Mammary epithelial cell (primary cell): ENCODE measurements around the gene ARSG.

Source experiments
- EZH2 ChIP-seq: IDR thresholded peaks from 2 replicates; pipeline ENCODE4 v1.6.1; 2012; ENCODE audit warnings: low read length, inconsistent platforms, borderline replicate concordance
- TF ChIP-seq, protein P1 (sequence below), 2 donors: IDR thresholded peaks in 1 of 2; conservative IDR thresholded peaks in 1 of 2; 2 replicates each; pipeline ENCODE4 v1.5.1; 2011 to 2012; ENCODE audit warnings: inconsistent platforms in 2 of 2, low read length in 2 of 2, mild to moderate bottlenecking in 2 of 2, control low read depth in 1 of 2, low read depth in 1 of 2; ENCODE audit not compliant: insufficient read depth in 1 of 2; ENCODE audit errors: extremely low read depth in 1 of 2

DNA sequence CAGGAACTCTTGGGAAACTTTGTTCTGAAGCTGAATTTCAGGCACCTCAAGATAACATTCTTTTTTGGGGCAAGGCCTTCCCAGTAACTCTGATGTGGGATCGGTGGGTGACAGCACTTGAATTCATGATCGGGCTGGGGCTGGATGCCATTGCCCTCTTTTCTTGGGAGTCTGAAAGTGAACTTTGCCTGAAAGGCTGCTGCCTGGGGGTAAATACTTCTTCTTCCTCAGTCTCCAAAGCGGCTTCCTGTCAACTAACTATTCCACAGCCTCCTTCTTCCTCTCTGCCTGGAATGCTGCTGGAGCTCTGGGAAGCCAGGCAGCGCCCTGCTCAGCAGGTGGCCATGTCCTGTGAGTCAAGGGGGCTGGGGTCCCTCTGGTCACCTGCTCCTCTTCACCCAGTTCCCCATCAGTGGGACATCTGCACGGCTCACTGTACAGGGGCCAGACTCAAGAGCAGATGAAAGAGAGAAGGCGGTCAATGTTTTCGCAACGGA lies 86.5 kb downstream of the ARSG start:
- TF ChIP-seq, protein P1, sequence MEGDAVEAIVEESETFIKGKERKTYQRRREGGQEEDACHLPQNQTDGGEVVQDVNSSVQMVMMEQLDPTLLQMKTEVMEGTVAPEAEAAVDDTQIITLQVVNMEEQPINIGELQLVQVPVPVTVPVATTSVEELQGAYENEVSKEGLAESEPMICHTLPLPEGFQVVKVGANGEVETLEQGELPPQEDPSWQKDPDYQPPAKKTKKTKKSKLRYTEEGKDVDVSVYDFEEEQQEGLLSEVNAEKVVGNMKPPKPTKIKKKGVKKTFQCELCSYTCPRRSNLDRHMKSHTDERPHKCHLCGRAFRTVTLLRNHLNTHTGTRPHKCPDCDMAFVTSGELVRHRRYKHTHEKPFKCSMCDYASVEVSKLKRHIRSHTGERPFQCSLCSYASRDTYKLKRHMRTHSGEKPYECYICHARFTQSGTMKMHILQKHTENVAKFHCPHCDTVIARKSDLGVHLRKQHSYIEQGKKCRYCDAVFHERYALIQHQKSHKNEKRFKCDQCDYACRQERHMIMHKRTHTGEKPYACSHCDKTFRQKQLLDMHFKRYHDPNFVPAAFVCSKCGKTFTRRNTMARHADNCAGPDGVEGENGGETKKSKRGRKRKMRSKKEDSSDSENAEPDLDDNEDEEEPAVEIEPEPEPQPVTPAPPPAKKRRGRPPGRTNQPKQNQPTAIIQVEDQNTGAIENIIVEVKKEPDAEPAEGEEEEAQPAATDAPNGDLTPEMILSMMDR (conservative IDR thresholded peaks at IDR 0.05 in 1 of 2, IDR thresholded peaks at IDR 0.05 in 1 of 2; ENCODE audit: extremely low read depth in 1 of 2, insufficient read depth in 1 of 2, low read depth in 1 of 2, low read length in 2 of 2): no peak
- no peak for TF ChIP-seq EZH2
